ENCODE measurements around the gene CPNE9. TPM values are rescaled to one million over a fixed set of nuclear protein-coding genes. Genes with fewer than 3 reads are reported as not detected.

The CPNE9 gene
- total RNA-seq, 1 donor from 2014 or later, result 0.69 TPM

- no peaks in the 10 kb centered on the region for H3K4me1 Mint-ChIP-seq (ENCODE audit: low read depth)
- peaks cover 13% of the 10 kb centered on the region for H3K36me3 Mint-ChIP-seq (ENCODE audit: insufficient read depth)
- H3K27me3 Mint-ChIP-seq, result no peaks in the 10 kb centered on the region
- DNase-seq (ENCODE audit: low spot score, unreplicated experiment), result no peak
- H3K27ac Mint-ChIP-seq, result no peak overlapping the region
- H3K4me3 Mint-ChIP-seq (ENCODE audit: low read depth), result no peak overlapping the region
- no peaks in the 10 kb centered on the region for H3K9me3 Mint-ChIP-seq (ENCODE audit: low read depth)
- no peak for TF ChIP-seq CTCF (IDR thresholded peaks at IDR 0.05; ENCODE audit: unreplicated experiment)
These were observed 21.9 kb upstream of the CPNE9 start for GRCh38 chr3:9681723-9682081.

GRCh38 chr3:9682096-9682495 lies 21.5 kb upstream of the CPNE9 start:
- TF ChIP-seq CTCF (IDR thresholded peaks at IDR 0.05; ENCODE audit: unreplicated experiment), result no peak
- H3K9me3 Mint-ChIP-seq (ENCODE audit: low read depth), result no peaks in the 10 kb centered on the region
- DNase-seq (ENCODE audit: low spot score, unreplicated experiment), result no peak
- peaks cover 13% of the 10 kb centered on the region for H3K36me3 Mint-ChIP-seq (ENCODE audit: insufficient read depth)
- H3K4me3 Mint-ChIP-seq (ENCODE audit: low read depth), result no peak overlapping the region
- no peaks in the 10 kb centered on the region for H3K27me3 Mint-ChIP-seq
- H3K27ac Mint-ChIP-seq, result no peak overlapping the region
- H3K4me1 Mint-ChIP-seq (ENCODE audit: low read depth), result no peaks in the 10 kb centered on the region

- Mint-ChIP-seq H3K4me3 (ENCODE audit: low read depth) (no peak overlapping the region), H3K36me3 (ENCODE audit: insufficient read depth) (peaks cover 13% of the 10 kb centered on the region), H3K27me3 (no peaks in the 10 kb centered on the region), H3K9me3 (ENCODE audit: low read depth) (no peaks in the 10 kb centered on the region), H3K27ac (no peak overlapping the region), H3K4me1 (ENCODE audit: low read depth) (no peaks in the 10 kb centered on the region)
- no peak for TF ChIP-seq CTCF (IDR thresholded peaks at IDR 0.05; ENCODE audit: unreplicated experiment)
- DNase-seq (ENCODE audit: low spot score, unreplicated experiment), result no peak
These were observed 20.2 kb upstream of the CPNE9 start for GRCh38 chr3:9683426-9683825.

GRCh38 chr3:9685216-9686049 lies 18.2 kb upstream of the CPNE9 start:
- Mint-ChIP-seq H3K36me3 (ENCODE audit: insufficient read depth) (peaks cover 7% of the 10 kb centered on the region), H3K27ac (no peak overlapping the region), H3K4me1 (ENCODE audit: low read depth) (no peaks in the 10 kb centered on the region), H3K4me3 (ENCODE audit: low read depth) (no peak overlapping the region), H3K27me3 (no peaks in the 10 kb centered on the region), H3K9me3 (ENCODE audit: low read depth) (no peaks in the 10 kb centered on the region)
- no peak for DNase-seq (ENCODE audit: low spot score, unreplicated experiment)
- no peak for TF ChIP-seq CTCF (IDR thresholded peaks at IDR 0.05; ENCODE audit: unreplicated experiment)

- H3K36me3 Mint-ChIP-seq (ENCODE audit: insufficient read depth), result peaks cover 7% of the 10 kb centered on the region
- no peak overlapping the region for H3K27ac Mint-ChIP-seq
- H3K27me3 Mint-ChIP-seq, result no peaks in the 10 kb centered on the region
- no peak for TF ChIP-seq CTCF (IDR thresholded peaks at IDR 0.05; ENCODE audit: unreplicated experiment)
- no peaks in the 10 kb centered on the region for H3K9me3 Mint-ChIP-seq (ENCODE audit: low read depth)
- no peak for DNase-seq (ENCODE audit: low spot score, unreplicated experiment)
- H3K4me3 Mint-ChIP-seq (ENCODE audit: low read depth), result no peak overlapping the region
- no peaks in the 10 kb centered on the region for H3K4me1 Mint-ChIP-seq (ENCODE audit: low read depth)
These were observed 17.5 kb upstream of the CPNE9 start for GRCh38 chr3:9686050-9686550.

All from progenitor cell of endocrine pancreas (in vitro differentiated cells).